Lower leg skin (tissue), 3 donors: ENCODE data around the gene CACNA1D.

ENCODE experiments used
- CTCF ChIP-seq, 3 donors: fragments of 450-650 bp; IDR thresholded peaks; one replicate each; pipeline ENCODE4 v1.5.1; 2016; ENCODE audit warnings: antibody characterized with exemption in 3 of 3, mild to moderate bottlenecking in 3 of 3, moderate library complexity in 2 of 3
- POLR2A ChIP-seq, 2 donors: fragments of 450-650 bp; IDR thresholded peaks; one replicate each; pipeline ENCODE4 v1.6.1; 2016 to 2017; ENCODE audit warnings: antibody characterized with exemption in 2 of 2, mild to moderate bottlenecking in 1 of 2, moderate library complexity in 1 of 2

DNA sequence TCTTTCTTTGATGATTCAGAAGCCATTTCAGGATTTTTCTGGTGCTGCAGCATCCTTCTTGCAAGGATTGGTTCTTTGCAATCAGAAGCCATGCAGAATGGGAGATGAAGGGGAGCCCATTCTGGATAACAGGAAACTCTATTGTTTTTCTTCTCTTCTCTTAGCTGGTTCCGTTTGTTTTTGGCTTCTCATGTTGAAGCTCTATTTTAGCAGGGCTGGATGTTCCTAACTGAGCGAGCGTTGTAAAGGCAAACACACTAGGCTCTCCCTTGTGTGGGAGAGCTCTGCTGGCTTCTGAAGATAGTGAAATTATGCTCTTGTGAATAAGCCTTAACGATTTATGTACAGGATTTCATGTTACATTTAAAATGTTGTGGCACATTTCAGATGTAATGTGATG, 8.3 kb downstream of the CACNA1D start:
- no peak for TF ChIP-seq CTCF (IDR thresholded peaks at IDR 0.05)
- TF ChIP-seq POLR2A (IDR thresholded peaks at IDR 0.05) = no peak
